Astrocyte (in vitro differentiated cells and primary cell): ENCODE results near the gene CDCP1. TPM values are rescaled to one million over a fixed set of nuclear protein-coding genes. Genes with fewer than 3 reads are reported as not detected.
A peak's percentile ranks its signal among the peaks of the same experiment; 100 is the strongest.

Source experiments
- DNase-seq: peaks from one replicate; pipeline ENCODE4 v3.0.0-alpha.2; 2010; ENCODE audit warnings: low read depth
- FAIRE-seq: peaks from 2 replicates; lab custom pipeline; 2011; peaks lifted over from hg19 to GRCh38; lab: Jason Lieb, UNC
- H2AFZ ChIP-seq: 2 replicates; pipeline ENCODE4 v1.6.0; 2012; ENCODE audit warnings: low read depth, low read length, inconsistent platforms
- H3K27ac ChIP-seq: 2 replicates; pipeline ENCODE4 v1.5.1; 2011; ENCODE audit warnings: low read depth, low read length, inconsistent platforms
- H3K27me3 ChIP-seq: 2 replicates; pipeline ENCODE4 v1.6.0; 2011; ENCODE audit warnings: low read length, inconsistent platforms; ENCODE audit not compliant: insufficient read depth
- H3K36me3 ChIP-seq: 2 replicates; pipeline ENCODE4 v1.5.1; 2011; ENCODE audit warnings: low read length, inconsistent platforms; ENCODE audit not compliant: insufficient read depth
- H3K4me1 ChIP-seq: 2 replicates; pipeline ENCODE4 v1.5.1; 2011; ENCODE audit warnings: low read length, inconsistent platforms; ENCODE audit not compliant: insufficient read depth
- H3K4me2 ChIP-seq: 2 replicates; pipeline ENCODE4 v1.6.0; 2012; ENCODE audit warnings: low read length, inconsistent platforms
- H3K4me3 ChIP-seq: 2 replicates; pipeline ENCODE4 v1.5.1; 2011; ENCODE audit warnings: low read depth, mild to moderate bottlenecking, low read length, inconsistent platforms; ENCODE audit not compliant: insufficient read depth
- H3K79me2 ChIP-seq: 2 replicates; pipeline ENCODE4 v1.6.0; 2012; ENCODE audit warnings: mild to moderate bottlenecking, low read length, inconsistent platforms; ENCODE audit not compliant: insufficient read depth
- H3K9ac ChIP-seq: 2 replicates; pipeline ENCODE4 v1.6.0; 2012; ENCODE audit warnings: mild to moderate bottlenecking, low read length, inconsistent platforms
- H3K9me3 ChIP-seq: 2 replicates; pipeline ENCODE4 v1.5.1; 2012; ENCODE audit warnings: low read depth, mild to moderate bottlenecking, low read length, inconsistent platforms; ENCODE audit not compliant: insufficient read depth
- H4K20me1 ChIP-seq: 2 replicates; pipeline ENCODE4 v1.6.0; 2012; ENCODE audit warnings: low read length, inconsistent platforms; ENCODE audit not compliant: insufficient read depth
- H3K27ac Mint-ChIP-seq: one replicate; pipeline ENCODE4 v1.8.0; 2021; ENCODE audit warnings: mild to moderate bottlenecking, mixed read lengths; ENCODE audit not compliant: unreplicated experiment
- H3K27me3 Mint-ChIP-seq: one replicate; pipeline ENCODE4 v1.8.0; 2021; ENCODE audit warnings: low read depth, mixed read lengths; ENCODE audit not compliant: unreplicated experiment
- H3K36me3 Mint-ChIP-seq: one replicate; pipeline ENCODE4 v1.8.0; 2021; ENCODE audit warnings: low read depth, mixed read lengths; ENCODE audit not compliant: unreplicated experiment
- H3K4me1 Mint-ChIP-seq: one replicate; pipeline ENCODE4 v1.8.0; 2021; ENCODE audit warnings: low read depth, mixed read lengths; ENCODE audit not compliant: unreplicated experiment
- H3K4me3 Mint-ChIP-seq: one replicate; pipeline ENCODE4 v1.8.0; 2021; ENCODE audit warnings: mild to moderate bottlenecking, moderate library complexity, mixed read lengths; ENCODE audit not compliant: unreplicated experiment
- H3K9me3 Mint-ChIP-seq: one replicate; pipeline ENCODE4 v1.8.0; 2021; ENCODE audit warnings: mild to moderate bottlenecking, mixed read lengths; ENCODE audit not compliant: unreplicated experiment
- EZH2 ChIP-seq: IDR thresholded peaks from 2 replicates; pipeline ENCODE4 v1.6.1; 2012; ENCODE audit warnings: mild to moderate bottlenecking, low read length, inconsistent platforms; ENCODE audit not compliant: insufficient read depth
- total RNA-seq: library from RNA; stranded (reverse); gene quantifications from 2 replicates; pipeline ENCODE4 v1.2.1, GENCODE V29; 2021
- TF ChIP-seq, protein P1 (sequence below): IDR thresholded peaks from 2 replicates; pipeline ENCODE4 v1.5.1; 2011; ENCODE audit warnings: low read depth, mild to moderate bottlenecking, inconsistent platforms, low read length, moderate library complexity; ENCODE audit not compliant: insufficient read depth

The CDCP1 gene
- total RNA-seq, 1 donor from 2014 or later = 6.8 TPM

DNA sequence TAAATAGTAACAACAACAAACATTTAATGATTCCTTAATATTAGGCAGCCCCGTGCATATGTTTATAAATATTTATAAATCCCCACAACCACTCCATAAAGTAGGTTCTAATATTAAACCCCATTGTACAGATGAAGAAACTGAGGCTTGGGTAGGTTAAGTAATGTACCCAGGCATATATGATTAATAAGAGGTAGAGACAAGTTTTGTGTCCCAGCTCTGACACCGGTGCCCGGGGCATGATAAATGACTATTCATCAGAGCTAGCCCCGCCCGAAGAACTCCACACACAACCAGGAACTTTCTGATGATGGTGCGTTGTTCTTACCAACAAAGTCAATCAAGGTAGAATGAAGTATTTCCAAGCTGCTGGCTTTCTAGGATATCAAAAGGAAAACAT is 19.4 kb downstream of the CDCP1 start:
- peaks cover 5% of the 10 kb centered on the region for H3K27me3 Mint-ChIP-seq
- no peaks in the 10 kb centered on the region for H3K36me3 Mint-ChIP-seq
- H3K4me2 ChIP-seq = no peak overlapping the region
- no peak overlapping the region for H3K4me3 Mint-ChIP-seq
- H3K27me3 ChIP-seq = no peaks in the 10 kb centered on the region
- peak; percentile 34 for FAIRE-seq
- H3K4me1 ChIP-seq = peaks cover 29% of the 10 kb centered on the region
- no peaks in the 10 kb centered on the region for H3K9me3 ChIP-seq
- H3K4me1 Mint-ChIP-seq = peaks cover 18% of the 10 kb centered on the region
- no peak for DNase-seq
- no peaks in the 10 kb centered on the region for H3K9me3 Mint-ChIP-seq
- no peak overlapping the region for H3K4me3 ChIP-seq
- no peaks in the 10 kb centered on the region for H3K79me2 ChIP-seq
- no peak overlapping the region for H2AFZ ChIP-seq
- no peak overlapping the region for H3K27ac ChIP-seq
- no peak overlapping the region for H3K27ac Mint-ChIP-seq
- no peak overlapping the region for H3K9ac ChIP-seq
- H4K20me1 ChIP-seq = no peaks in the 10 kb centered on the region
- no peak for TF ChIP-seq EZH2
- TF ChIP-seq, protein P1, sequence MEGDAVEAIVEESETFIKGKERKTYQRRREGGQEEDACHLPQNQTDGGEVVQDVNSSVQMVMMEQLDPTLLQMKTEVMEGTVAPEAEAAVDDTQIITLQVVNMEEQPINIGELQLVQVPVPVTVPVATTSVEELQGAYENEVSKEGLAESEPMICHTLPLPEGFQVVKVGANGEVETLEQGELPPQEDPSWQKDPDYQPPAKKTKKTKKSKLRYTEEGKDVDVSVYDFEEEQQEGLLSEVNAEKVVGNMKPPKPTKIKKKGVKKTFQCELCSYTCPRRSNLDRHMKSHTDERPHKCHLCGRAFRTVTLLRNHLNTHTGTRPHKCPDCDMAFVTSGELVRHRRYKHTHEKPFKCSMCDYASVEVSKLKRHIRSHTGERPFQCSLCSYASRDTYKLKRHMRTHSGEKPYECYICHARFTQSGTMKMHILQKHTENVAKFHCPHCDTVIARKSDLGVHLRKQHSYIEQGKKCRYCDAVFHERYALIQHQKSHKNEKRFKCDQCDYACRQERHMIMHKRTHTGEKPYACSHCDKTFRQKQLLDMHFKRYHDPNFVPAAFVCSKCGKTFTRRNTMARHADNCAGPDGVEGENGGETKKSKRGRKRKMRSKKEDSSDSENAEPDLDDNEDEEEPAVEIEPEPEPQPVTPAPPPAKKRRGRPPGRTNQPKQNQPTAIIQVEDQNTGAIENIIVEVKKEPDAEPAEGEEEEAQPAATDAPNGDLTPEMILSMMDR = no peak
- no peaks in the 10 kb centered on the region for H3K36me3 ChIP-seq

DNA sequence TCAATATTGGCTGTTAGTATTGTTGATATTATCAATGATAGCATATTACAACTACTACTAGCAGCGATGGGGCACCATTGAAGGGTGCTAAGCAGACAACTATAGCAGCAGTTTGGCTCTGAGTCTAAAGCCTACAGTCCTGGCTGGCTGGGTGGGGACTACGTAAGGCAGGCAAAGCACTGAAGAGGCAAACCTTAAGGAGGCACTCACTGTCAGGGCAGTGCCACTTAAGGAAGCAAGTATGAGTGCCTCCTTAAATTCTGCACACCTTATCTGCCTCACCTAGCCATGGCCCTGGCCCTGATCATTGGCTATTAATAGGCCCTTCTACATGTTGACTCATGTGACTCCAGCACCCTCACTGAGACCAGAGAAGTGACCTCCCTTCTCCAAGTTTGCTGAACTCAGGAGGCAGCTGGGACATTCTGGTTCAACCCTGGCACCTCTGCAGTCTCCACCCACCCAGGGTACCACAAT is 20.6 kb downstream of the CDCP1 start:
- no peak overlapping the region for H3K27ac Mint-ChIP-seq
- H3K36me3 Mint-ChIP-seq = no peaks in the 10 kb centered on the region
- peaks cover 18% of the 10 kb centered on the region for H3K4me1 Mint-ChIP-seq
- FAIRE-seq = no peak
- Histone ChIP-seq H3K79me2 (no peaks in the 10 kb centered on the region), H3K27me3 (no peaks in the 10 kb centered on the region), H3K9me3 (no peaks in the 10 kb centered on the region), H4K20me1 (no peaks in the 10 kb centered on the region), H3K4me3 (no peak overlapping the region), H2AFZ (no peak overlapping the region), H3K4me2 (no peak overlapping the region), H3K9ac (no peak overlapping the region), H3K27ac (no peak overlapping the region), H3K36me3 (no peaks in the 10 kb centered on the region), H3K4me1 (peaks cover 31% of the 10 kb centered on the region)
- TF ChIP-seq, protein P1 = no peak
- TF ChIP-seq EZH2 = no peak
- no peak for DNase-seq
- no peaks in the 10 kb centered on the region for H3K9me3 Mint-ChIP-seq
- H3K27me3 Mint-ChIP-seq = peaks cover 5% of the 10 kb centered on the region
- H3K4me3 Mint-ChIP-seq = no peak overlapping the region

DNA sequence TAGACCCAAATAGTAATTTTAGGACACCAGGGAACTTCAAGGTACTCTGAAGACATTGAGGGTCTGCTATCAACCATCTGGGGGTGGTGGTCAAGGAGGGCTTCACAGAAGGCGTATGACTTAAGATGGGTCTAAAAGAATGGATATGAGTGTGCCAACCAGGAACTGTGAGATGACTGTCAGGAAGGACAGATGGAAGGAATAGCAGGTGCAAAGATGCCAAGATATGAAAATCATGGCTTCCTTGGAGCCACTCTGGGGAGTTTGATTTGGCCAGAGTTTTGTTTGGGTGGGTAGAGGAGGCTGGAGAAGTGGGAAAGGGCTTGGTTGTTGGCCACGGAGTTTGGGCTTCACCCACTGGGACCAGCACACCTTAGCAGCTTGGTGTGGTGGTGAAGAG is 21.2 kb downstream of the CDCP1 start:
- no peaks in the 10 kb centered on the region for H3K27me3 ChIP-seq
- no peak overlapping the region for H3K4me3 Mint-ChIP-seq
- H2AFZ ChIP-seq = no peak overlapping the region
- H3K27ac Mint-ChIP-seq = no peak overlapping the region
- H3K9ac ChIP-seq = no peak overlapping the region
- H3K4me1 Mint-ChIP-seq = peaks cover 18% of the 10 kb centered on the region
- no peaks in the 10 kb centered on the region for H3K36me3 ChIP-seq
- peaks cover 33% of the 10 kb centered on the region for H3K4me1 ChIP-seq
- no peaks in the 10 kb centered on the region for H3K9me3 ChIP-seq
- H3K9me3 Mint-ChIP-seq = no peaks in the 10 kb centered on the region
- no peak for TF ChIP-seq EZH2
- TF ChIP-seq, protein P1 = no peak
- peaks cover 5% of the 10 kb centered on the region for H3K27me3 Mint-ChIP-seq
- no peak overlapping the region for H3K4me3 ChIP-seq
- DNase-seq = no peak
- H3K79me2 ChIP-seq = no peaks in the 10 kb centered on the region
- no peaks in the 10 kb centered on the region for H4K20me1 ChIP-seq
- H3K4me2 ChIP-seq = peak overlapping the region; percentile 58
- no peaks in the 10 kb centered on the region for H3K36me3 Mint-ChIP-seq
- peak overlapping the region; percentile 39 for H3K27ac ChIP-seq
- no peak for FAIRE-seq
